ENCODE results near the gene AKT3. TPM values are rescaled to one million over a fixed set of nuclear protein-coding genes. Genes with fewer than 3 reads are reported as not detected.

Gene AKT3
- total and polyA plus RNA-seq, 2 of the 8 experiments (the other 6 are each of a cell fraction or from before 2014, with no cell fraction given) = 6.0 to 36.4 TPM

DNA sequence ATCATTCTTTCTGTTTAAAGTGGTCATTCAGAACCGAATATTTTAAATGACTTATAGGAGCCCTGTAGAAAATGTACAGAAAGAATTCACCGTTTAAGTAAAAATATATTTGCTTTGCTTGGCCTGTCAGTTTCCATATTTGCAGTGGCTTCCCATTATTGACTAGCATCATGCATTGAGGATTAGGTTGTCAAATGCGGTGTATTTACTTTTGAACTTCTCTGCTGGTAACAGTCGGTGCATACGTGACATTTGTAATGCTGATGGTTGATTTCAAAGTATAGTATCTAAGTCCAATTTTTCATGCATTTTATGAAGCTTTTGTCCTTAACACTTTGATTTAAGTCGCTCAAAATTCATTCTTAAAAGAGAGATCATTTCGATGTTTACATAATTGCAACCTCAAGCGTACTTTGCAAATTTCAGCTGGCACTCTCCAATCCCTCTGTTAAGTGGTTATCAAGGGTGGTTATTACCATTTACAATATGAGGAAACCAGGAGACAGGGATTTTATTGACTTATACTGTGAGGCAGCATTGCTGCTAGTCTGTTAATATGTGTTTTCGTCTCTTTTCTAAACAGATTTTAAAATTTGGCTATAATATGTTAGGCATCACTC lies 392.6 kb downstream of the AKT3 start:
- no peak overlapping the region for H2BK15ac ChIP-seq (ENCODE audit: low read length)
- FAIRE-seq = peak; percentile 19

More for the DNA sequence above, 392.6 kb downstream of the AKT3 start:
- Histone ChIP-seq H3K79me1 (ENCODE audit: low read depth, low read length) (no peaks in the 10 kb centered on the region), H3K4ac (replicated peaks; ENCODE audit: insufficient read length, low read depth, low read length) (no peak overlapping the region), H4K8ac (ENCODE audit: extremely low read depth, insufficient read depth, low read length) (no peak overlapping the region), H3K4me1 (replicated peaks in 1 of 4; ENCODE audit: control insufficient read depth in 3 of 4, insufficient read depth in 4 of 4, low read length in 3 of 4) (no peaks in the 10 kb centered on the region), H3K56ac (replicated peaks; ENCODE audit: insufficient read length, low read depth, low read length) (no peak overlapping the region), H2AK5ac (ENCODE audit: low read depth, low read length) (no peak overlapping the region), H2AFZ (ENCODE audit: low read length) (no peak overlapping the region), H4K91ac (replicated peaks; ENCODE audit: insufficient read length, low read length) (no peak overlapping the region), H3K79me2 (ENCODE audit: control insufficient read depth in 1 of 2, insufficient read depth in 2 of 2, low read length in 2 of 2) (no peaks in the 10 kb centered on the region), H4K5ac (ENCODE audit: insufficient read length, low read depth, low read length) (no peak overlapping the region), H2BK120ac (replicated peaks; ENCODE audit: low read depth, low read length) (no peak overlapping the region), H3K18ac (ENCODE audit: extremely low read depth, low read length) (no peak overlapping the region), H3K27ac (ENCODE audit: low read depth, low read length) (no peak overlapping the region), H3K27me3 (replicated peaks in 1 of 4; ENCODE audit: control insufficient read depth in 3 of 4, extremely low read depth in 1 of 4, insufficient read depth in 3 of 4, low read length in 3 of 4) (no peaks in the 10 kb centered on the region), H3K4me3 (ENCODE audit: extremely low read depth in 1 of 4, insufficient read depth in 2 of 4, low read depth in 3 of 4, low read length in 4 of 4) (no peak overlapping the region), H3K4me2 (ENCODE audit: insufficient read depth in 1 of 2, low read depth in 2 of 2, low read length in 2 of 2) (no peak overlapping the region), H3K9ac (replicated peaks in 1 of 4; ENCODE audit: extremely low read depth in 1 of 4, low read depth in 3 of 4, low read length in 3 of 4) (no peak overlapping the region), H3K9me3 (ENCODE audit: insufficient read depth in 2 of 2, low read depth in 1 of 2, low read length in 1 of 2) (no peaks in the 10 kb centered on the region), H2BK5ac (ENCODE audit: low read depth, low read length) (no peak overlapping the region), H2BK12ac (ENCODE audit: low read depth, low read length) (no peak overlapping the region), H3K36me3 (ENCODE audit: control insufficient read depth in 2 of 4, insufficient read depth in 4 of 4, low read length in 3 of 4) (no peaks in the 10 kb centered on the region), H4K20me1 (replicated peaks in 1 of 2; ENCODE audit: control insufficient read depth in 1 of 2, insufficient read depth in 2 of 2, low read length in 2 of 2) (no peaks in the 10 kb centered on the region), H2BK20ac (ENCODE audit: low read length) (no peak overlapping the region), H3K23ac (ENCODE audit: insufficient read length) (no peak overlapping the region), H3K23me2 (ENCODE audit: low read depth, low read length) (no peaks in the 10 kb centered on the region), H3K14ac (ENCODE audit: insufficient read length) (no peak overlapping the region)
- TF ChIP-seq TEAD4 (IDR thresholded peaks at IDR 0.05; ENCODE audit: low read depth, low read length) (no peak), SIN3A (conservative IDR thresholded peaks at IDR 0.05 in 1 of 2, IDR thresholded peaks at IDR 0.05 in 1 of 2; ENCODE audit: low read depth in 1 of 2, low read length in 2 of 2) (no peak), HDAC2 (IDR thresholded peaks at IDR 0.05; ENCODE audit: borderline replicate concordance in 1 of 2, low read depth in 2 of 2, low read length in 2 of 2) (no peak)
- 91% methylated on average over 9 of the region's 9 CpGs; no CpG with 5 or more reads in 1 of the 2 experiments for WGBS, 2 experiments (ENCODE audit: extremely low coverage in 1 of 2, insufficient coverage in 1 of 2, insufficient read length in 1 of 2, insufficient replicate concordance in 2 of 2, low coverage in 1 of 2, low lambda C conversion rate in 2 of 2, missing lambda C conversion rate in 1 of 2)
- CTCF ChIA-PET (ENCODE audit: partially characterized antibody) = interaction anchor here (3.0 kb wide), 1 partner anchor 18 kb away, joined by 15 read pairs; no protein-coding TSS in a partner anchor
- POLR2A ChIA-PET (ENCODE audit: partially characterized antibody) = no interaction called here
- DNase-seq (ENCODE audit: low read depth in 1 of 2, low spot score in 2 of 2) = no peak

Data from H1 (cell line).